Osteocyte (in vitro differentiated cells): ENCODE data around the gene MYH8. TPM values are rescaled to one million over a fixed set of nuclear protein-coding genes. Genes with fewer than 3 reads are reported as not detected.

Experiments
- DNase-seq: peaks from one replicate; pipeline ENCODE4 v3.0.0; 2021; ENCODE audit warnings: mixed read lengths; ENCODE audit not compliant: unreplicated experiment; ENCODE audit errors: extremely low spot score
- H3K27ac Mint-ChIP-seq: one replicate; pipeline ENCODE4 v1.8.0; 2021; ENCODE audit warnings: mild to moderate bottlenecking, mixed read lengths; ENCODE audit not compliant: unreplicated experiment
- H3K27me3 Mint-ChIP-seq: one replicate; pipeline ENCODE4 v1.8.0; 2021; ENCODE audit warnings: mixed read lengths; ENCODE audit not compliant: unreplicated experiment
- H3K36me3 Mint-ChIP-seq: one replicate; pipeline ENCODE4 v1.8.0; 2021; ENCODE audit warnings: mixed read lengths; ENCODE audit not compliant: unreplicated experiment
- H3K4me1 Mint-ChIP-seq: one replicate; pipeline ENCODE4 v1.8.0; 2021; ENCODE audit warnings: mixed read lengths; ENCODE audit not compliant: unreplicated experiment
- H3K4me3 Mint-ChIP-seq: one replicate; pipeline ENCODE4 v1.8.0; 2021; ENCODE audit warnings: mild to moderate bottlenecking, moderate library complexity, mixed read lengths; ENCODE audit not compliant: unreplicated experiment
- H3K9me3 Mint-ChIP-seq: one replicate; pipeline ENCODE4 v1.8.0; 2021; ENCODE audit warnings: mixed read lengths; ENCODE audit not compliant: unreplicated experiment
- total RNA-seq: library from RNA; stranded (reverse); gene quantifications from 2 replicates; pipeline ENCODE4 v1.2.1, GENCODE V29; 2021
- TF ChIP-seq, protein P1 (sequence below): fragments of 200-600 bp; sonication (generic); IDR thresholded peaks from 2 replicates; pipeline ENCODE4 v1.5.0; 2021; ENCODE audit warnings: antibody characterized with exemption, mild to moderate bottlenecking, moderate library complexity

MYH8 gene
- total RNA-seq, 1 donor from 2014 or later, result not detected

DNA sequence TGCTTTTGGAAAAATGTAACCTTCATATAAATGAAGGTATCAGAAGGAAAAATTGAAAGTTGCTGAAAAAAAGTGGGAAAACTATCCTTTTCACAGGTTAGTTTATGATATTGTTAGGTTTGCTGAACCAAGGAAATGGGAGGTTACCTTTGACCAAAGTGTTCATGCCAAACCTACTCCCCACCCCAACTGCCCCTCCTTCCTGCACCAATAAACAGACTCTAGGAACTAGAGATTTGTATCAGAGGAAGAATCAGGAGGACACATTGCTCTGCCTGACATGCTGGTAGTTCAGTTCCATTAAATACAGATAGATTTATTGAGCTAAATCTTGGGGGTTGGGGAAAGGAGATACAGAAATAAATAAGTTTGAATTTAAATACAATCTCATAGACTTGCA lies 18.2 kb downstream of the MYH8 start:
- H3K9me3 Mint-ChIP-seq, result no peaks in the 10 kb centered on the region
- TF ChIP-seq, protein P1, sequence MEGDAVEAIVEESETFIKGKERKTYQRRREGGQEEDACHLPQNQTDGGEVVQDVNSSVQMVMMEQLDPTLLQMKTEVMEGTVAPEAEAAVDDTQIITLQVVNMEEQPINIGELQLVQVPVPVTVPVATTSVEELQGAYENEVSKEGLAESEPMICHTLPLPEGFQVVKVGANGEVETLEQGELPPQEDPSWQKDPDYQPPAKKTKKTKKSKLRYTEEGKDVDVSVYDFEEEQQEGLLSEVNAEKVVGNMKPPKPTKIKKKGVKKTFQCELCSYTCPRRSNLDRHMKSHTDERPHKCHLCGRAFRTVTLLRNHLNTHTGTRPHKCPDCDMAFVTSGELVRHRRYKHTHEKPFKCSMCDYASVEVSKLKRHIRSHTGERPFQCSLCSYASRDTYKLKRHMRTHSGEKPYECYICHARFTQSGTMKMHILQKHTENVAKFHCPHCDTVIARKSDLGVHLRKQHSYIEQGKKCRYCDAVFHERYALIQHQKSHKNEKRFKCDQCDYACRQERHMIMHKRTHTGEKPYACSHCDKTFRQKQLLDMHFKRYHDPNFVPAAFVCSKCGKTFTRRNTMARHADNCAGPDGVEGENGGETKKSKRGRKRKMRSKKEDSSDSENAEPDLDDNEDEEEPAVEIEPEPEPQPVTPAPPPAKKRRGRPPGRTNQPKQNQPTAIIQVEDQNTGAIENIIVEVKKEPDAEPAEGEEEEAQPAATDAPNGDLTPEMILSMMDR, result no peak
- H3K4me1 Mint-ChIP-seq, result no peaks in the 10 kb centered on the region
- no peak overlapping the region for H3K27ac Mint-ChIP-seq
- H3K4me3 Mint-ChIP-seq, result no peak overlapping the region
- H3K36me3 Mint-ChIP-seq, result no peaks in the 10 kb centered on the region
- DNase-seq, result no peak
- peaks cover 2% of the 10 kb centered on the region for H3K27me3 Mint-ChIP-seq

DNA sequence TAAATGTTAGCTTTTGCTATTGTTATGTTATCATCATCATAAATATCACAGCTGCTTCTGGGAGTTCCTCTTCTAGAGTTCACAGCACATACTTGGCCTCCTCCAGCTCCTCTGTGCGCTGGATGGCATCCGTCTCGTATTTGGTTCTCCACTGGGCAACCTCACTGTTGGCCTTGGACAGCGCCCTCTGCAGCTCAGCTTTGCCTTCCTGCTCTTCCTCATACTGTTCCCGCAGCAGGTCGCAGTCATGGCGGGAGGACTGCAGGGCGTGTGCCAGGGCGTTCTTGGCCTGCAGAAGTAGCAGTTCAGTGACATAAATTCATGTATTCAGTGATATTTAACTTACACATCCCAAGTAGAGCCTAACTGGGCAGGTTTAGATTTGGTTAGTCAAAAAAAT lies 23.4 kb downstream of the MYH8 start:
- Mint-ChIP-seq H3K4me1 (no peaks in the 10 kb centered on the region), H3K36me3 (no peaks in the 10 kb centered on the region), H3K27me3 (peaks cover 2% of the 10 kb centered on the region), H3K4me3 (no peak overlapping the region), H3K27ac (no peak overlapping the region), H3K9me3 (no peaks in the 10 kb centered on the region)
- TF ChIP-seq, protein P1, result no peak
- DNase-seq, result no peak

DNA sequence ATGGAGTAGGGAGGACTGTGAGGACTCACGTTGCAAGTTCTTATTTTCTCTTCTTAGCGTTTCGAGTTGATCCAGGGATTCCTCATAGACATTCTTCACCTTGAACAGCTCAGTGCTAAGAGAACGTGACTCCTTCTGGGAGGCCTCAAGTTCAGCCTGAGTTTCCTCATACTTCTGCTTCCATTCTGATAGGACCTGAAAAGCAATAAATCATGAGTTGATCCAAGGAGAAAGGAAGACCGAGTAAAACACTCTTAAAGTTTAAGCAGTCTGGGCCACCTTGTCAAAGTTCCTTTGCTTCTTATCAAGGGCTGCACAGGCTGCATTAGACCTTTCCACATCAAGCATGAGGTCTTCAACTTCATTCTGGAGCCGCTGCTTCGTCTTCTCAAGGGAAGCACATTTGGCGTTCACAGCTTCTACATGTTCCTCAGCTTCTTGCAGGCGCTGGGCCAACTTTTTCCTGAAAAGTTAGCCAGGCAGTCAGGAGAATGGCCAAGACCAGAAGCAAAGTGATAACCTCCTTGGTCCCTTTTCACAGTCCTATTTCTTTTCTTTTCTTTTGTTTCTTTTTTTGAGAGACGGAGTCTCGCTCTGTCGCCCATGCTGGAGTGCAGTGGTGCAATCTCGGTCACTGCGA lies 25.1 kb downstream of the MYH8 start:
- Mint-ChIP-seq H3K27me3 (no peaks in the 10 kb centered on the region), H3K4me1 (no peaks in the 10 kb centered on the region), H3K4me3 (no peak overlapping the region), H3K36me3 (no peaks in the 10 kb centered on the region), H3K9me3 (no peaks in the 10 kb centered on the region), H3K27ac (no peak overlapping the region)
- TF ChIP-seq, protein P1, result no peak
- no peak for DNase-seq

GRCh38 chr17:10394201-10394887 lies 27.4 kb downstream of the MYH8 start:
- Mint-ChIP-seq H3K4me1 (no peaks in the 10 kb centered on the region), H3K9me3 (no peaks in the 10 kb centered on the region), H3K27ac (no peak overlapping the region), H3K36me3 (no peaks in the 10 kb centered on the region), H3K4me3 (no peak overlapping the region), H3K27me3 (no peaks in the 10 kb centered on the region)
- DNase-seq, result no peak
- TF ChIP-seq, protein P1, result no peak

GRCh38 chr17:10392880-10393279 lies 28.9 kb downstream of the MYH8 start:
- no peaks in the 10 kb centered on the region for H3K36me3 Mint-ChIP-seq
- no peak overlapping the region for H3K27ac Mint-ChIP-seq
- no peak for DNase-seq
- H3K4me3 Mint-ChIP-seq, result no peak overlapping the region
- H3K4me1 Mint-ChIP-seq, result no peaks in the 10 kb centered on the region
- H3K9me3 Mint-ChIP-seq, result no peaks in the 10 kb centered on the region
- TF ChIP-seq, protein P1, result no peak
- H3K27me3 Mint-ChIP-seq, result no peaks in the 10 kb centered on the region
